K562 (cell line): Measurements from ENCODE around the gene COL1A1. TPM values are rescaled to one million over a fixed set of nuclear protein-coding genes. Genes with fewer than 3 reads are reported as not detected.

Experiments used
- AFF4 ChIP-seq: sonication (generic); formaldehyde crosslinking; IDR thresholded peaks from 2 replicates; pipeline ENCODE4 v1.8.0; 2023; ENCODE audit warnings: mild to moderate bottlenecking, missing genetic modification reagents
- CAMTA2 ChIP-seq: fragments of 250-450 bp; sonication (Bioruptor Pico); conservative IDR thresholded peaks from 2 replicates; pipeline ENCODE4 v1.5.1; 2022
- PTRF ChIP-seq: fragments of 450-650 bp; IDR thresholded peaks from 2 replicates; pipeline ENCODE4 v1.6.1; 2016; ENCODE audit warnings: mild to moderate bottlenecking, missing genetic modification characterization, missing compliant biosample characterization
- SAP30 ChIP-seq: fragments of 200-600 bp; sonication (generic); IDR thresholded peaks from 2 replicates; pipeline ENCODE4 v1.6.1; 2012; ENCODE audit warnings: borderline replicate concordance, low read depth, mild to moderate bottlenecking, moderate library complexity, low read length, control low read depth, inconsistent platforms; ENCODE audit not compliant: insufficient read depth, poor library complexity, severe bottlenecking
- ZBTB40 ChIP-seq, 2 experiments: fragments of 450-650 bp in 1 of 2; sonication (generic) in 1 of 2; formaldehyde crosslinking in 1 of 2; IDR thresholded peaks; 2 replicates each; pipeline versions ENCODE4 v1.7.1 to v1.9.0; 2016 to 2022; ENCODE audit warnings: inconsistent platforms in 1 of 2, mild to moderate bottlenecking in 1 of 2, missing genetic modification reagents in 1 of 2
- polyA plus RNA-seq, 8 experiments: library from polyadenylated mRNA; depleted of rRNA in 4 of 8; stranded (reverse) in 5 of 8; unstranded in 3 of 8; fragments of >200 nt; fragmentation: Nextera tagmentation in 2 of 8; fragmentation: Illumina TruSeq in 1 of 8; extraction: Ambion mirVana in 2 of 8; extraction: Trizol in 1 of 8; gene quantifications; 2 replicates each; pipeline versions ENCODE4 v1.2.1 to v1.2.3, GENCODE V29; 2011 to 2014; ENCODE audit warnings: inconsistent platforms in 1 of 8, missing spikeins in 1 of 8
- total RNA-seq, 7 experiments: library from RNA; depleted of rRNA in 6 of 7; stranded (reverse); fragments of >200 nt in 6 of 7; fragmentation: Illumina TruSeq in 2 of 7; extraction: Trizol in 2 of 7; gene quantifications; 2 replicates each; pipeline versions ENCODE4 v1.2.1 to v1.2.3, GENCODE V29; 2011 to 2021; ENCODE audit warnings: low replicate concordance in 1 of 7

The COL1A1 gene
- total and polyA plus RNA-seq, 9 of the 15 experiments (the other 6 are each of a cell fraction or from before 2014, with no cell fraction given) = 0.04 to 3.4 (median 0.18) TPM

GRCh38 chr17:50225701-50226240 lies 24.3 kb upstream of the COL1A1 start (continued):
- TF ChIP-seq ZBTB40 (IDR thresholded peaks at IDR 0.05) (no peak), ZBTB40 (CRISPR knock-in tag; IDR thresholded peaks at IDR 0.05) (no peak), SAP30 (no peak), AFF4 (no peak), CAMTA2 (CRISPR knock-in tag) (no peak), PTRF (tag) (no peak)
